IPS-11a (cell line): Measurements from ENCODE around the gene SNCAIP.

Experiments
- H3K4me3 ChIP-seq: one replicate; pipeline ENCODE4 v1.5.1; 2013; ENCODE audit warnings: low read depth, low read length, control low read depth

The SNCAIP gene

DNA sequence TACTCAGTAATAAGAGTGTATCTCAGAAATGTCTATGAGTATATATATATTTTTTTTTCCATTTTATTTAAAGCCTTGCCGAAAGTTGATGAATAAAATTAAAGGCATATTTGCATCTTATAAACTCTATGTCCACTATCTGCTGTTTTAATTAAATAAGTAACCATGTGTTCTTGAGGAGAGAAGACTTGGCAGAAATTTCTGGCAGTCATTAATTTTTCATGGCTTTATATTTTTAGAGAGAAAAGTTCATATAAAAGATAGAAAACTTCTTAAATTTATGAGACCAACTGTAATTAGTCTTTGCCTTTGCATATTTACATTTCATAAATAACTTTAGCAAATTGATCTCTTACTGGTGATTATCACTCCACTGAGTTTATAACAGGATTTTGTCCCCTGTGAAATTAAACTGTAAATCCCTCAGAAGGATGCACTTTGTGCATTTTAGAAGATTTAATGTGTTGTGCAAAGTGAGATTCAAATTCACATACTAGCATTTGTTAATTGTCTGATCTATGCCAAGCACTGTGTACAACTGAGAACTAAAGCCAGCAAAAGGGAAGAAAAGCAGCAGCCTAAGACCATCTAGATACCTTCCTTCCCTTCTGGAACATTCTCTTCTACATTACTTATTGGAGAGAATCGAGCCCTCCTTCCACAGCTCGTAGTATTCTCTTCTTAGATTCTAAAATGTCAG, 108.7 kb downstream of the SNCAIP start:
- H3K4me3 ChIP-seq = no peak overlapping the region

DNA sequence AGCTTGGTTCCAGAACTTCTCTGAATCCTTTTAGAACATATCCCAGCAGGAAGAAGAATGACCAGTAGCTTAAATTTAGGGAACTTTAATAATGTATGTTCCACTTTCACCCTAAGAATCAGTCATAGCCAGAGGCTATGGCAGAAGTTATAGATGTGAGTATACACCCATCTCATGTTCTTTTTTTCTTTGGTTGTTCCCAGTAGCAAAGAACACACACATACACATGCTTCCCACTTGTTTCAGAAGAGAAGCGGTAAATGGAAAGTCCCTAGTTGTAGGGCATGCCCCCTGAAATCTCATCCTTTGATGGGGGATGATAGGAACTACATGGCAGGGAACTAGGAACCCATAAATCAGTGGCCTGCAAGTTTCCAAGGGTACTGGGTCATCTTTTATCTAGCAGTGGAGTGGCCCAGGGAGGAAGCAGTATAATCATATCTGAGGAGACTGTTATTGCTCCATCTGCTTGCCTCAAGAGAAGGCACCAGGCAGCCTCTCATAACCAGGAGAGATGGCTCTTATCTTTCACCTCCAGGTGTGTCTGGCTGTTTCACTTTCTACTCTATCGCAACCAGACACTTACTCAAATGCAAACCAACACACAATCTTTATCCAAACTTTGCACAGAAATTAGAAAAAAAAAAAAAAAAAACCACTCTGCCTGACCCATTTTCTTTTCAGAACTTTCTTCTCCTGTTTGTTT, 109.5 kb downstream of the SNCAIP start:
- no peak overlapping the region for H3K4me3 ChIP-seq

DNA sequence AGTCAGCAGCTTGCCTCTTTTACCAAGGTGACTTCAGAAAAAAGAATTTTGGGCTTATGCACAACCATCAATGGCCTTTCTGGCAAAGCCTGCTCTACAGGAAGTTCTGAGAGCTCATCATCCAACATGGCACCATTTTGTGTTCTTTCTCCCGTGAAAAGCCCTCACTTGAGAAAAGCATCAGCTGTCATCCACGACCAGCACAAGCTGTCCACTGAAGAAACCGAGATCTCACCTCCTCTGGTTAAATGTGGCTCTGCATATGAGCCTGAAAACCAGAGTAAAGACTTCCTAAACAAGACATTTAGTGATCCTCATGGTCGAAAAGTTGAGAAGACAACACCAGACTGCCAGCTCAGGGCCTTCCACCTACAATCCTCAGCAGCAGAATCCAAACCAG, 111.2 kb downstream of the SNCAIP start:
- no peak overlapping the region for H3K4me3 ChIP-seq

DNA sequence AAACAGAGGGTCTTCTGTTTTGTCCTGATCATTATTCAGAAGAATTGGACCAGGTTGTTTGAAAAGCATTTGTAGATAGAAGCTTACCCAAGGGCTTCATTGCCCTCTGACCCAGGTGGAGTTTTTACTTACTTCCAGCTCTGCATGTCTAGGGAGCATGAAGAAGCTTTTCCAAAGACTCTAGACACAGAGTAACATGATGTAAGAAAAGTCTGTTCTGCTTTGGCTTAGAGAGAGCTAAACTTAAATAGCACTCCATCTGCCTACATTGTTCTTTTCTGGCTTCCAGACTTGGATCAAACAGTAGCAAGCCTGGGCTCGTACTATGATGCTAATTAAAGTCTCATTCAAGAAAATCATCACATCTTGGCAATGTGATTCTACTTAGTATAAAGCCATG, 112.1 kb downstream of the SNCAIP start:
- H3K4me3 ChIP-seq = no peak overlapping the region

DNA sequence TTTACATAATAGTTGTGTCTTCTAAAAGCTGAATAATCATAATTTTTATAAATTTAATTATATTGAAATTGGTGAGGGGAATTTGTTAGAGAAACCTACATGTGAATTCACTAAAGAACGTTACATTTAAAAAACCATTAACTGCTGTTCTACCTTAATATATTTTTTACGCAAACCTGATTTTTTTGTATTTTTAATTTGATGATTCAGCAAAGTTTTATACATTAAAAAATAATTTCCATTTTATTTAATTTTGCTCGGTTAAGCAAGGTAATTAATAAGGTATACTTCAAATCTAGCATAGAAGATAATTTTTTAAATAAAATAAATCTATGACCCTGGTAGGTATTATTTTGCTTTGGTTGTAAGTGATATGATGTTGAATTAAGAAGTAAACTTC, 114.3 kb downstream of the SNCAIP start:
- H3K4me3 ChIP-seq = no peak overlapping the region

DNA sequence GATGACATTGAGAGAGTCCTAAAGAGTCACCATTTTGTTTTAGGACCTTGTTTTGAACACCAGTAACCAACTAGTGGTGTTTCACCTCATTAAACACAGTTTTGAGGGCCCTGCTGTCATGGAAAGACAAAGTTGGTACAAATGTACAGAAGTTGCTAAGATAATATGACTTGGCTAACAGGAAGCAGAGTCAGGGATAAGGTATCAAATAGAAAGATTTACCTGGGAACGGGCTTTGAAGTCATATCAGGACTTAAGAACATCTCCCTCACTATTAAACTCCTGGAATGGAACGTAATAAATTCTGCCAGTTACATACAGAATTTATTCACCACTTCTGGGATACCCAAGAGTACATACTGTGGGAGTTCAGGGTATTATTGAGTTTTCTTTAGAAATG, 115.6 kb downstream of the SNCAIP start:
- H3K4me3 ChIP-seq = no peak overlapping the region

DNA sequence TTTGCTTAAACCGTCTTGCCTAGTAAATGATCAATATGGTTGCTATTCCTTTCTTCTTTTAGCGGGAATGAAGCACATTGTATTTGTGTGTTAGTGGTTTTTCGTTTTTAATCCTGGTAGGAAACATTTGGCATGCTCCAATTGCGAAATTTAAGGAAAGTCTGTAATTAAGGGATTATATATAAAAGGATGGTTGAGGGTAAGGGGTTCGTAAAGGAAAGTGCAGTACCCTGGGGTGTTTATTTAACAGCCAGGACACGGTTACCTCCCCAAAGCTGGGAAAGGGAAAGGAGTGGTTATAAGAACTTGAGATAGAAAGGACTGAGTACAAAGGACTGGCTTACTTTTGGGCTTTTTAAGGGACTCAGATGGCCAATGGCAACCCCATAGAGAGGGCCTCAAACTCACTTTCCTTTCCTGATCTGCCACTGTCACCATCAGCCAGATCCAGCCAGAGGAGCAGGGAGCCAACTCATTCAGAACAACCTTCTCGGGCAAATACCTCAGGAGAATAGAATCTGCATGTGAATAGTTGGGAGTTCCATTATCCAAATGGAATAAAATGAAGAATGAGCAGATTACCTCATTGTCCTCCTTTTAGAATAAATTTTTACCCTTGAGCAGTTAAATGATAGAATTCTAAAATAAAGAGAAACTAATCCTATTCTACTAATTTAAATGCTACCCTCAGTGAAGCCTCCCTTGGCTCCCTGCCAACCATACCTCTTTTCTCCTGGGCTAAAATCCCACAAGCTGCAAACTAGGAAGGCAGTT, 117.7 kb downstream of the SNCAIP start:
- no peak overlapping the region for H3K4me3 ChIP-seq

DNA sequence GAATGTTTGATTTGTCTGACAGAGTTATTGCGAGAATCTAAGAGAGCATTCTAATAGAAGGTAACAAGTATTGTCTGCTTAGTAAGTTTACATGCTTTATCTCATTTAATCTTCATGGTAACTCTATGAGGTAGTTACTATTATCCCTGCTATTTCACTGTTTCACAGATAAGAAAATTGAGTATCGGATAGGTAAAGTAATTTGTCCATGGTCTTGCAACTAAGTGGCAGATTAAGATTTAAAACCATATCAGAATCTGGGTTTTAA, 118.2 kb downstream of the SNCAIP start:
- no peak overlapping the region for H3K4me3 ChIP-seq

DNA sequence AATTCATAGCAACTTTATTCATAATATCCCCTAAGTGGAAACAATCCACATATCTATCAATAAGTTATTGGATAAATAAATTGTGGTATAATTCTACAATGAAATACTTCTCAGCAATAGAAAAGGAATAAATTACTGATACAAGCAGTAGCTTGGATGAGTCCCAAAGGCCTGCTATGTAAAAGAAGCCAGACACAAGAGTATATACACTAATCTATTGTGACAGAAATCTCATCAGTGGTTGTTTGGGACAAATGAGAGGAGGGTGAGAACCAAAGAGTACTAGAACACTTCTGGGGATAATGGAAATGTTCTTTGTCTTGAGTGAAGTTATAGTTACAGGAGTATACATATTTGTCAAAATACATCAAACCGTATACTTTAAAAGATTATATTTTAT, 119.3 kb downstream of the SNCAIP start:
- no peak overlapping the region for H3K4me3 ChIP-seq

DNA sequence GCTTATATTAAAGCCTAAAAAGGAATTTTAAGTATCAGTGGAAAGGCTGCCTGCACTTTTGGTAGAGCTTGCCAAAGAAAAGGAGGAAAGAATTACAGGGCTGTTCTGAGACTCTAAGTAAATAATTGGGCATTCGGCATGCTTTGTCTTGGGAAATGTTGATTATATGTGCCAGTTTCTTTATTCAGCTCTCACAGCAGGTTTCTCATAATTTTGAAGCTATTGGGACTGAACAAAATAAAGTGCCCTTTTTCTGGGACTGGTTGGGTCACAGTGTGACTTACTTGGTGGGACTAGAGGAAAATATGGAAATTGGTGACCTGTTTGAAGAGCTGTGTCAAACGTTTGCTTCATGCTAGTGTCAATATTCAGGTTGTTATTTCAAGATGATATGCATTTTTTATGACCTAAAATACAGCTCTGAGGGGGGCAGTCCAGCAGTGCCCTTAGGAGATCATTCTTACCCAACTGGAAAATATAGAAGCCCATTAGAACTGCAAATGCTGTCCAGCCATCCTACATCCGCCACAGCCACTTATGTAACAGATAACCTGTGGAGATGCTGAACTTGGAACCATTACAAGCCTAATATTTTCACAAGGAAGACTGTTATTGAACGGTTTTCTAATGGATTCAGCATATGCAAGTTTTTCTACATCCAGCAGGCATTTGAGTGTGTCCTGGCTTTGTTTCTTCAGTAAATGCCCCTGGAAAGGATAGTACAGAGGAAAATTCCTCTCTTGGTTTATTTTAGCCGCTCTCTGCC, 122.4 kb downstream of the SNCAIP start:
- H3K4me3 ChIP-seq = no peak overlapping the region

DNA sequence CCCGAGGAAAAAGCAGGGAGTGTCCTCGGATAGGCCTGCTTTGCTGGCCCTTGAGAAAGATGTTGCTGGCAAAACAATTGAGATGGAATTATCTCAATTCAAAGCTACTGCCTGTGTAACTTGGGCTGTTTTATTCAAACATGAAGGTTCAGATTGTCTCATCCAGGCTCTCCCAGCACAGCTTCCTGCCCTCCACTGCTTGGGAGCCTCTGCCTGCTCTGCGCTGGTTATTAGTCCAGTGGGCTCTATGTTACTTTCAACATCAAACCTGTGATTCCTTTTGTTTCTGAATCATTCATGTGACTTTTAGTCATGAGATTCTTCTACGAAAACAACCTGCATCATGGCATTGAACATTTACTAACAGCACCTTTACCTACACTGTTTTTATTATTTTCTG, 123.2 kb downstream of the SNCAIP start:
- no peak overlapping the region for H3K4me3 ChIP-seq

DNA sequence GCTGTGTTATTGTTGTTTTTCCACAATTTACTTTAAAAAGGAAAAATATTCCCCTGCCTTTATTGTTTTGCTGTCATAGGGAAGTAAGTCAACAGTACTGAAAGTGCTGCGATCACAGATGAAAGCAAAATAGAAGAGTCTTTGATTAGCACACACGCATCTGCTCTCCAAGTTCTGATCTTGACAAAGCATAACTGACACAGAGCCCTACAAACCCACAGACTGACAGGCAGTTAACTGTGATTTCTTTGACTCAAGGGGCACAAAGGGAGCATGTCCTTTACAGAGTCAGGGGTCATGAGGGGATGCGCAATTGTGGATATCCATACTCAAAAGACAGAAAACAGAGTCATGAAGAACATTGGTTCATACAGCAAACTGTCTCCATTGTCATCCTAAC, 123.7 kb downstream of the SNCAIP start:
- no peak overlapping the region for H3K4me3 ChIP-seq

DNA sequence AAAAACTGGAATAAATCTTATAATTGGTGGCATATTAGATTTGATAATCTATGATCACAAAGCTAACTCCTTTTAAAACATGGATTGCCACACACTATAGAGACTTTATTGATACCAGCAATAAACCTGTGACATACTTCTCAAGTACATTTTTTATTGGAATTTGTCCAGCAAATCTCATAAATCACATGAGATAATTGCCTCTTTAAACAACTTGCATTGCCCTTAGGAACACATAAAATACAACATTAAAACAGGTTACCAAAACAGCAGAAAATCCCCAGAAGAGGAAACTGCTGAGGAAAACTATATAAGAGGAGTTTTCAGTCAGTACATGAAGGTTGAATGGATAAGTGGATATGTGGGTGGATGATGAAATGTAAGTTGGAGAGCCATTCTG, 124.6 kb downstream of the SNCAIP start:
- no peak overlapping the region for H3K4me3 ChIP-seq

DNA sequence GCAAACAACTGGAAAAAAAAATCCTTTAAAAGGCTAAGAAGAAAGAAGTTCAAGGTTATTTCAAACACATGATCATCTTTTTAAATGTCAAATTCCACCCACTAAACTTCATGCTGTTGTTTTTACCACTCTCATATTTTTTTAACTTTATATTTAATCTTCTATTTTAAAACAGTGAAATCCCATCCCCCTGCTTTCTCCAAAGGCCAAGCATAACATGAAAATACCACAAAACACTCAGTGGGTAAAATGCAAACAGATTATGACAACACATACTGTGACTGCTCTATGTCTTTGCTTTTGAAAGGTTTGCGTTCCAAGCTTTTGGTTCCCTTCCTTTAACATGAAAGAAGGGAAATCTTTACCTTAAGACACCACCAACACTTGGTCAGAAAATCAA, 127.6 kb downstream of the SNCAIP start:
- no peak overlapping the region for H3K4me3 ChIP-seq

DNA sequence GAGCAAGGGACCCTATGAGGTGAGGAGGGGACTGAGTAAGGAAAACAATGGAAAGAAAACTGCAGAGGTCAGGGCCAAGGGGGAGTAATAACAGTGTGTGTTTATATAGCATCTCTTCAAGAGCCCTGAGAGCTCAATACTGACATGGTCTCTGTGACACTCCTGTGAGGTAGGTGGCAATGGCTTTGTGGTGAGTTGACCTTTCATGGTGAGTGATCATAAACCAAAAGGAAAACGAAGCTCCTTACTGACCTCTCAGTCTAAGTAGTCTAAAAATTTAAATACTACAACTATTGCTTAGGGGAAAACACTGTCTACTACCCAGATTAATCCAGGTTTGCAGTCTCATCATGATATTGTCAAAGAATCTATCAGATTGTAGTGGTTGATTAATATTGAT, 130.9 kb downstream of the SNCAIP start:
- no peak overlapping the region for H3K4me3 ChIP-seq

DNA sequence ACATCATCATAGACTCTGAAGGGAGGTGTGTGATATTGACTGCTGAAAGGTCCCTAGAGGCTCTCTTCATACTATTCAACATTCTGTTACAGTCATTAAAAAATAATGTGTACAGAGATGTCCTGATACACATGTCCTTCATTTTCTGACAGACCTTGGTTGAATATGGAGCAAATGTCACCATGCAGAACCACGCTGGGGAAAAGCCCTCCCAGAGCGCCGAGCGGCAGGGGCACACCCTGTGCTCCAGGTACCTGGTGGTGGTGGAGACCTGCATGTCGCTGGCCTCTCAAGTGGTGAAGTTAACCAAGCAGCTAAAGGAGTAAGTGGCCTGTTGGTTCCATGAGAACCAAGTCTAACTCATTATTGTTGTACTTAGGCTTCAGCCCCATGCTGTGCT, 132.4 kb downstream of the SNCAIP start:
- H3K4me3 ChIP-seq = no peak overlapping the region

DNA sequence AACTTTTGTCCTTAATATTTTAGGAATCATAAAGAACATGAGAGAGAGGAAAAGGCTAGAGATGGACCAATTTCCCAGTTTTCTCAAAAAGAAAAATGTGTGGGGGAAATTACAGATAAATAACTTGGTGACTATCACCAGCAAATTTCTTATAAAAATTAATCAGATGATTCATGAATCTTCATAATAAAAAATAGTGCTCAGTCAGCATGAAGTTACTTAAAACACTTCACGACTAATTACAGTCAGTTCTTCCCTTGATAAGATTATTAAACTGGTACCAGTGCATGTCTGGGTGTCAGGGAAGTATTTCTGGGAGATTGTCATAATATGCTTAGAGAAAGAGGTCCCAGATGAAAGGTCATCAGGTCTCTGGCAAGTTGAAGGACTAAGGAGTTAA, 133.0 kb downstream of the SNCAIP start:
- H3K4me3 ChIP-seq = no peak overlapping the region

DNA sequence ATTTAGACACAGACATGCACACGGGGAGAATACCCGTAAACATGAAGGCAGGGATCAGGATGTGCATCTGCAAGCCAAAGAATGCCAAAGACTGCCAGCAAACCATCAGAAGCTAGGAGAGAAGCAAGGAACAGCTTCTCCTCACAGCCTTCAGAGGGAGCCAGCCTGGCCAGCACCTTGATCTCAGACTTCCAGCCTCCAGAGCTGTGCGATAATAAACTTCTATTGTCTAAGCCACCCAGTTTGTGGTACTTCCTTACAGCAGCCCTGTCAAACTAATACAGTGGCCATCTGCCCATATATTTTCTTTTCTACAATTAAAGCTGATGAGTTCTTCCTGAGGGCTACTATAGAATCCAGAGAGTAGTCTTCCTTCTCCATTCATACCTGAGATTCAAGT, 135.0 kb downstream of the SNCAIP start:
- no peak overlapping the region for H3K4me3 ChIP-seq

DNA sequence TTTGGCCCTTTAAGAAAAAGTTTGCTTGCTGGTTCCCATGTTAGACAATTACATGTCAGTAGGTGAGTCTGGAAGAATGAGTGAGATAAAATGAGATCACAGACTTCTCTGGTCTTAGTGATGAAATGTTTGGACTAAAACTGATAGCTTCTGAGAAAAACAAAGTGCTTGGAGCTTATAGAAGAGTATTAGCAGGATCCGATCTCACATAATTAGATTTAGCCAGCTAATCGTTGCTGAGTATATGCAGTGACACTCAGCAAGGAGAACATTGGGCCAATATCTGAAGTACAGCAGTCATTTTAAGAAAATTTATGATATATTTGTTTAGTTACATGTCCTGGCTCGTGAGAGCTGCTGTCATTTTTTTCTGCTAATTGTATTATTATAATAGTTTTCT, 135.8 kb downstream of the SNCAIP start:
- no peak overlapping the region for H3K4me3 ChIP-seq

DNA sequence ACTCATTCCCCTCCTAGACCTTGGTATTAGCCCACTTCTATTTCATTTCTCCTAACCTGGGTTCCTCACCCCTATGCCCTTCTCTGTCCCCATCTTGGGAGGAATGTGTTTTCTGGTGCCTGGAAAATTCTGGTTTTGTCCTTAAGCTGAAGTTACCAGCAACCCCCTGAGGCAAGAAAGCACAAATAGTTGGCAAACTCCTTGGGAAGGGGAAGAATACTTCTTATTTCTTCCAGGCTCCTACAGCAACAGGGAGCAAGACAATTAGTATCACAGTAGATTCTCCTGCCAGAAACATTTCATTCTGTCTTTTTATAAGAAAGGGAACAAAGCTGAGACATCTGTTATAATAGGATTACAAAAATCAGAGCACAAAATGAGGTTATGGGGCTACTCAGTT, 142.5 kb downstream of the SNCAIP start:
- H3K4me3 ChIP-seq = no peak overlapping the region

DNA sequence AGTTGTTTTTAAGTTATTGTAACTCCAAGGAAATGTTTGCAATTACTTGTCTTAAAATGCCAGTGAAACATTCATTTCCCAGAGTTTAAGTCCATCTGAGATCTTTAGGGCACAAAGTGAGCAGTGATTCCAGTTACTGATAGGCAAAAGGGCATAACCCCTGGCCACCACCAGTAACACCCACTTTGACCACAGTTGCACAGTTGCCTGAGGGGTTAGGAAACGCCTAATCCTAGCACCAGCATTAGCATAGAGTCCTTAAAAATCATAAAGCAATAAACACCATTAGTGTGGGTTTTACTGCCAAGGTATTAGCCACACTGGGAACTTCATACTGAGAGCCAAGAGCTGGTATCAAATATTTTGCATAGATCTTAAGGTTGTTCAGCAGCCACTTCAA, 143.9 kb downstream of the SNCAIP start:
- no peak overlapping the region for H3K4me3 ChIP-seq
